GM18511 (cell line): ENCODE results near the gene BPGM.
"Not testable (repeated sequence)": the region's sequence is repeated elsewhere in the genome, so short reads cannot be mapped to it uniquely, and the experiment has no call there.

Experiments used
- ATAC-seq: cut with Tn5 transposase; IDR thresholded peaks from one replicate; pipeline ENCODE4 v1.9.1; 2021; ENCODE audit warnings: mild to moderate bottlenecking, moderate library complexity; ENCODE audit not compliant: unreplicated experiment

Gene BPGM

GRCh38 chr7:134630893-134631292 lies 15.8 kb upstream of the BPGM start:
- ATAC-seq, result no peak

- no peak for ATAC-seq
Observed at GRCh38 chr7:134632052-134632451, 14.6 kb upstream of the BPGM start.

GRCh38 chr7:134632937-134633540 lies 13.6 kb upstream of the BPGM start:
- ATAC-seq, result no peak

GRCh38 chr7:134636008-134636449 lies 10.6 kb upstream of the BPGM start:
- ATAC-seq, result peak; percentile 94

- no peak for ATAC-seq
Observed at GRCh38 chr7:134637441-134637840, 9.2 kb upstream of the BPGM start.

GRCh38 chr7:134637934-134638719 lies 8.5 kb upstream of the BPGM start:
- no peak for ATAC-seq

GRCh38 chr7:134639061-134639460 lies 7.6 kb upstream of the BPGM start:
- no peak for ATAC-seq

- no peak for ATAC-seq
Observed at GRCh38 chr7:134639683-134640279, 6.9 kb upstream of the BPGM start.

- no peak for ATAC-seq
Observed at GRCh38 chr7:134640842-134641715, 5.6 kb upstream of the BPGM start.

GRCh38 chr7:134641981-134642380 lies 4.7 kb upstream of the BPGM start:
- ATAC-seq, result not testable (repeated sequence)

GRCh38 chr7:134643131-134643530 lies 3.5 kb upstream of the BPGM start:
- no peak for ATAC-seq

GRCh38 chr7:134645478-134645877 lies 1.2 kb upstream of the BPGM start:
- ATAC-seq, result no peak

- no peak for ATAC-seq
Observed at GRCh38 chr7:134645935-134646334, 718 bp upstream of the BPGM start.

- ATAC-seq, result no peak
Observed at GRCh38 chr7:134648456-134648855, 1.8 kb downstream of the BPGM start.

- ATAC-seq, result no peak
Observed at GRCh38 chr7:134649226-134649775, 2.6 kb downstream of the BPGM start.

GRCh38 chr7:134651991-134652390 lies 5.3 kb downstream of the BPGM start:
- no peak for ATAC-seq

GRCh38 chr7:134654104-134654775 lies 7.6 kb downstream of the BPGM start:
- peak; percentile 60 for ATAC-seq

GRCh38 chr7:134657526-134657925 lies 10.9 kb downstream of the BPGM start:
- ATAC-seq, result no peak

- ATAC-seq, result no peak
Observed at GRCh38 chr7:134660242-134660785, 13.7 kb downstream of the BPGM start.

GRCh38 chr7:134660961-134661376 lies 14.3 kb downstream of the BPGM start:
- ATAC-seq, result no peak
